Dedifferentiated amniotic fluid mesenchymal stem cell (primary cell): Measurements from ENCODE around the gene CFAP161.

Source experiments
- DNase-seq: peaks from one replicate; pipeline ENCODE4 v3.0.0-alpha.2; 2016; ENCODE audit errors: extremely low spot score

Gene CFAP161

GRCh38 chr15:81183439-81183775 is 49.3 kb downstream of the CFAP161 start:
- no peak for DNase-seq

GRCh38 chr15:81184188-81184587 is 50.1 kb downstream of the CFAP161 start:
- DNase-seq: no peak

- DNase-seq: no peak
These were observed 51.7 kb downstream of the CFAP161 start for GRCh38 chr15:81185631-81186295.

- no peak for DNase-seq
These were observed 54.3 kb downstream of the CFAP161 start for GRCh38 chr15:81188354-81188753.

- DNase-seq: peak; percentile 99
These were observed 55.7 kb downstream of the CFAP161 start for GRCh38 chr15:81189583-81190283.

- DNase-seq: no peak
These were observed 56.9 kb downstream of the CFAP161 start for GRCh38 chr15:81190922-81191507.

- DNase-seq: no peak
These were observed 57.6 kb downstream of the CFAP161 start for GRCh38 chr15:81191701-81192100.

- no peak for DNase-seq
These were observed 60.7 kb downstream of the CFAP161 start for GRCh38 chr15:81194723-81195122.

GRCh38 chr15:81195339-81195864 is 61.3 kb downstream of the CFAP161 start:
- no peak for DNase-seq

GRCh38 chr15:81196576-81197254 is 62.6 kb downstream of the CFAP161 start, which contains the start of gene IL16:
Gene IL16 (plus strand): TSS chr15:81196879. CDS start chr15:81225400, 28,521 bp downstream.
- no peak for DNase-seq

GRCh38 chr15:81197255-81197630 is 63.2 kb downstream of the CFAP161 start:
- DNase-seq: no peak

- DNase-seq: no peak
These were observed 63.7 kb downstream of the CFAP161 start for GRCh38 chr15:81197688-81198281.
